ENCODE measurements around the gene INTS3. TPM values are rescaled to one million over a fixed set of nuclear protein-coding genes. Genes with fewer than 3 reads are reported as not detected.

The INTS3 gene
- polyA plus RNA-seq, 1 donor from 2014 or later: 29.9 TPM

GRCh38 chr1:153763365-153764225, 35.7 kb downstream of the INTS3 start:
- Histone ChIP-seq H3K9ac (ENCODE audit: low read length) (no peak overlapping the region), H3F3A (ENCODE audit: insufficient read depth, low read length, poor library complexity, severe bottlenecking) (no peaks in the 10 kb centered on the region), H3K4me2 (ENCODE audit: low read length) (no peak overlapping the region), H3K4me3 (ENCODE audit: low read length) (no peak overlapping the region), H2AFZ (ENCODE audit: low read depth, low read length) (no peak overlapping the region), H4K20me1 (ENCODE audit: insufficient read depth) (no peaks in the 10 kb centered on the region), H3K36me3 (ENCODE audit: insufficient read depth, low read length) (no peaks in the 10 kb centered on the region), H3K9me2 (ENCODE audit: insufficient read depth, low read length) (no peaks in the 10 kb centered on the region), H3K79me2 (replicated peaks; ENCODE audit: insufficient read depth, low read length) (no peaks in the 10 kb centered on the region), H3K27ac (ENCODE audit: low read length) (no peak overlapping the region), H3K27me3 (ENCODE audit: insufficient read depth, low read depth, low read length) (no peaks in the 10 kb centered on the region), H3K9me3 (ENCODE audit: low read length) (no peaks in the 10 kb centered on the region)
- TF ChIP-seq EP300 (conservative IDR thresholded peaks at IDR 0.05; ENCODE audit: poor library complexity, severe bottlenecking) (no peak), MXI1 (conservative IDR thresholded peaks at IDR 0.05; ENCODE audit: poor library complexity, severe bottlenecking) (no peak), POLR2AphosphoS5 (IDR thresholded peaks at IDR 0.05) (no peak), REST (IDR thresholded peaks at IDR 0.05; ENCODE audit: borderline replicate concordance) (no peak), EZH2 (IDR thresholded peaks at IDR 0.05; ENCODE audit: borderline replicate concordance, insufficient read depth, low read length, poor library complexity, severe bottlenecking) (no peak), RAD21 (conservative IDR thresholded peaks at IDR 0.05) (no peak), CTCF (IDR thresholded peaks at IDR 0.05; ENCODE audit: poor library complexity, severe bottlenecking) (no peak), SMC3 (conservative IDR thresholded peaks at IDR 0.05; ENCODE audit: poor library complexity) (no peak), TAF1 (IDR thresholded peaks at IDR 0.05; ENCODE audit: low read depth) (no peak)

DNA sequence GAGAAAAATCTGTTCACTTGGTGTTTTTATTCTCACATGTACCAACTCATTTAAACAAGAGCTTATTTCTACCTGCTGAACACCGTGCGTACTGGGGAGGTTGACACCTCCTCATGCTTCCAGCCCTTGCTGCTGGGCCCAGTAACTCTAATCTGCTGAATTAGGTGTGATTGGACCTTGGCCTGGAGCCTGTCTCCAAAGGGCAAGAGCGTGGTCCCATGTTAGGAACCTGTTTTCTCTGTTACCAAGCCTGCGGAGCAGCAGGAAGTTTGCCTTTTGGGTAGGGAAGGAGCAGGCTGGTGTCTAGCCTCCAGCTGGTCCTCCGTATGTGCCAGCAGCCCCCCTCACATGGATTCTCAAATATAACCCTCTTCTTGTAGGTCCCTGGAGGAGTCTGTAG, 36.5 kb downstream of the INTS3 start:
- no peaks in the 10 kb centered on the region for H3K36me3 ChIP-seq (ENCODE audit: insufficient read depth, low read length)
- no peak overlapping the region for H3K27ac ChIP-seq (ENCODE audit: low read length)

More for the DNA sequence above, 36.5 kb downstream of the INTS3 start:
- Histone ChIP-seq H3F3A (ENCODE audit: insufficient read depth, low read length, poor library complexity, severe bottlenecking) (no peaks in the 10 kb centered on the region), H4K20me1 (ENCODE audit: insufficient read depth) (no peaks in the 10 kb centered on the region), H3K27me3 (ENCODE audit: insufficient read depth, low read depth, low read length) (no peaks in the 10 kb centered on the region), H3K4me2 (ENCODE audit: low read length) (no peak overlapping the region), H2AFZ (ENCODE audit: low read depth, low read length) (no peak overlapping the region), H3K79me2 (replicated peaks; ENCODE audit: insufficient read depth, low read length) (no peaks in the 10 kb centered on the region), H3K4me3 (ENCODE audit: low read length) (no peak overlapping the region), H3K9ac (ENCODE audit: low read length) (no peak overlapping the region), H3K9me2 (ENCODE audit: insufficient read depth, low read length) (no peaks in the 10 kb centered on the region), H3K9me3 (ENCODE audit: low read length) (no peaks in the 10 kb centered on the region)
- TF ChIP-seq SMC3 (conservative IDR thresholded peaks at IDR 0.05; ENCODE audit: poor library complexity) (no peak), RAD21 (conservative IDR thresholded peaks at IDR 0.05) (no peak), TAF1 (IDR thresholded peaks at IDR 0.05; ENCODE audit: low read depth) (no peak), EP300 (conservative IDR thresholded peaks at IDR 0.05; ENCODE audit: poor library complexity, severe bottlenecking) (no peak), REST (IDR thresholded peaks at IDR 0.05; ENCODE audit: borderline replicate concordance) (no peak)
